ENCODE measurements around the gene PAX9.

DNA sequence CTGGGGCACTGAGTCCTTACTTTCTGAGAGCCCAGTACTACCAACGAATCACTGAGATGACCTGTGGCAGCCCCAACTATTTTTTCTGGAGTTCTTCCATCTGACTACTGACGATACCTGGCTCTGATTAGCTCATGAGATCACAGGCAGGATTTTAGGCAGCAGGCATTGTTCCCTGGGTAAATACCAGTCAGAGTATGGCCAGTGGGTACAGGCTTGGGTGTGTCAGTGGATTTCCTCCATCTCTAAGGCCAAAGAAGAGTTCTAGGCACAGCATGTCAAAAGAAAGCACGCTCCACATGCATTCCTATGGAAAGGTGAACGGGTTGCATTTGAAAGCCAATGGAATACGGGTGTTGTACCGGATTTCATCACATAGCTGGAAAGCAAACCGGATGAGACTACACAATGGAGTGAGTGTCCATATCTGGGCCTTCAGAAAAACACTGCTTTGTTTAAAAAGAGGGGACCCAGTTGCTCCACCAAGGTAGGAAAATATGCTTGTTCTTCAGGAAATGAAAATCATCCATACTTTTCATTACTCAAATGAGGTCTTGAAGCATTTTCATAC, 55.0 kb downstream of the PAX9 start:
- TF ChIP-seq, protein P1, sequence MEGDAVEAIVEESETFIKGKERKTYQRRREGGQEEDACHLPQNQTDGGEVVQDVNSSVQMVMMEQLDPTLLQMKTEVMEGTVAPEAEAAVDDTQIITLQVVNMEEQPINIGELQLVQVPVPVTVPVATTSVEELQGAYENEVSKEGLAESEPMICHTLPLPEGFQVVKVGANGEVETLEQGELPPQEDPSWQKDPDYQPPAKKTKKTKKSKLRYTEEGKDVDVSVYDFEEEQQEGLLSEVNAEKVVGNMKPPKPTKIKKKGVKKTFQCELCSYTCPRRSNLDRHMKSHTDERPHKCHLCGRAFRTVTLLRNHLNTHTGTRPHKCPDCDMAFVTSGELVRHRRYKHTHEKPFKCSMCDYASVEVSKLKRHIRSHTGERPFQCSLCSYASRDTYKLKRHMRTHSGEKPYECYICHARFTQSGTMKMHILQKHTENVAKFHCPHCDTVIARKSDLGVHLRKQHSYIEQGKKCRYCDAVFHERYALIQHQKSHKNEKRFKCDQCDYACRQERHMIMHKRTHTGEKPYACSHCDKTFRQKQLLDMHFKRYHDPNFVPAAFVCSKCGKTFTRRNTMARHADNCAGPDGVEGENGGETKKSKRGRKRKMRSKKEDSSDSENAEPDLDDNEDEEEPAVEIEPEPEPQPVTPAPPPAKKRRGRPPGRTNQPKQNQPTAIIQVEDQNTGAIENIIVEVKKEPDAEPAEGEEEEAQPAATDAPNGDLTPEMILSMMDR (IDR thresholded peaks at IDR 0.05 in 4 of 5, conservative IDR thresholded peaks at IDR 0.05 in 1 of 5), result no peak
- TF ChIP-seq POLR2A (IDR thresholded peaks at IDR 0.05), result no peak

Data from gastrocnemius medialis (tissue), 4 donors.